Adrenal gland (tissue), 5 donors: ENCODE results near the gene PDE7B.

Experiments
- CTCF ChIP-seq, 6 experiments: fragments of 450-650 bp in 4 of 6; fragments of 200-600 bp in 2 of 6; sonication (generic) in 1 of 6; IDR thresholded peaks; 1 replicate in 5 of 6; 2 replicates in 1 of 6; pipeline versions ENCODE4 v1.5.1 to v1.8.0; 2016 to 2021; ENCODE audit warnings: antibody characterized with exemption in 6 of 6, mild to moderate bottlenecking in 2 of 6, moderate library complexity in 1 of 6
- POLR2A ChIP-seq, 2 donors: fragments of 450-650 bp; IDR thresholded peaks; one replicate each; pipeline ENCODE4 v1.6.1; 2017; ENCODE audit warnings: antibody characterized with exemption in 2 of 2, mild to moderate bottlenecking in 2 of 2, moderate library complexity in 1 of 2
- donor health status: DM: no; HTN: no; CAD: no.

- TF ChIP-seq CTCF (IDR thresholded peaks at IDR 0.05) (no peak), POLR2A (IDR thresholded peaks at IDR 0.05) (no peak)
Observed at GRCh38 chr6:135887069-135887468, 35.6 kb downstream of the PDE7B start.
